NOMO-1 treated with DMSO at 0.1 percent for 48 hours (cell line): ENCODE measurements around the gene FRMPD4.

Experiments
- DNase-seq: peaks from one replicate; lab custom pipeline; 2025; ENCODE audit not compliant: unreplicated experiment; lab: John Stamatoyannopoulos, UW

FRMPD4 gene

DNA sequence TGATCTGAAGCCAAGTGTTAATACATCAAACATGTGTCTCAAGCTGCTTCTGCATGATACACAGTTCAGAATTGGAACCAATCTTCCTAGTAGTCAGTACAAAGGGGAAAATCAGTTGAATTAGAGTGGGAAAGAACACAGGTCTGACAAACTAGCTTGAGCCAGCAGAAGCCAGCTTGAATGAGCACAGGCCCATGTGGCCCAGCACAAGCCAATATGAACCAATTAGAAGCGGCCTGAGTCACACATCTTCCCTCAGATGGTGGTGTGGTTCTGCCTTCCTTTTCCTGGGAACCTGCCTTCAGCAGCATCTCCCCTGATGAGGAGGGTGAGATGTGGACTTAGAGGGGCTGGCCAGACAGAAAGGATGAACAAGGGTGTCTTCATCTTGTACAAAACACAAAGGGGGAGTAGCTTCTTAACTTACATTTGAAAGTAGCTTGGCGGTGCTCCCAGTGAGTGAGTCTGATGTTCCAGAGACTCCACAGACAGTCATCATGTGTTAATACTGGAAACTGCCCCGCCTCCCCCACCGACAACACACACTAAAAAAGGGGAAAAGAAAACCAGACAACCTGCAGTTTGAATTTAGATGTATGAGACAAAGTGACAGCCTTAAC, 72.0 kb downstream of the FRMPD4 start:
- no peak for DNase-seq

DNA sequence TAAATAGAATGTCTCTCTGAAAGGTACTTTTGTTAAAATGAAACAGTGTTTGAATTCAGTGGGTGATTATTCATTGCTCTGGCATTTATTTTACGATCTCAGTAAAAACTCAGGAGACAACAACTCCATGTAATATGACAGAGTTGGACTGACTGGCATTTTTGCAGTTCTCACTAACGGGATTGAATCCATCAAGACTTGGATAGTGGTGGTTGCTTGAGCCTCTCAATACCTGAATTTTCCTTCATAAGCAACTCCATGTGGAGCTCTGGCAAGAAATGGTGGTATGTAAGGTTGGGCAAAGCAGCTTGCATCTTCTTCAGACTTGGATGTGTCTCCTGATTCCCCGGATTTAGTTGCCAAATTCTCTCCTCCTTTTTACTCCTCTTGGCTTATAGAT, 72.7 kb downstream of the FRMPD4 start:
- DNase-seq = no peak

GRCh38 chrX:12223650-12224049, 85.4 kb downstream of the FRMPD4 start:
- DNase-seq = no peak

DNA sequence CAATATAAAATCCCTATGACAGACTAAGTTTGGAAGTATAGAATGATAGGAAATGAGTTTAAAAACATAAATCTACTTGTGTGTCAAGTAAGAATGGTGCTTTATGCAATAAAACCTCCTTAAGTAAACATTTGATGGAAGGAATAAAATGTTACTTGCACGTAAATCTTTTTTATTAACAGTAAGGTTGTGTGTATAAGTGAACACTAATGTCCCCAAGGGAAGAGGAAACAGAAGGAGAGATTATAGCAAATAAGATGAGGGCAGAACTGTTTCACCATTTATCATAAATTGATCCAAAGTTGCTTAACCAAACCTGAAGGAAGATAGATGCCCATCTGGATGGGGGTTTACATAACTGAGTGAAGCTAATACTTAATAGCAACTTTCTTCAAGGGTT, 86.8 kb downstream of the FRMPD4 start:
- DNase-seq = no peak

- no peak for DNase-seq
These were observed 89.3 kb downstream of the FRMPD4 start for GRCh38 chrX:12227412-12228041.

DNA sequence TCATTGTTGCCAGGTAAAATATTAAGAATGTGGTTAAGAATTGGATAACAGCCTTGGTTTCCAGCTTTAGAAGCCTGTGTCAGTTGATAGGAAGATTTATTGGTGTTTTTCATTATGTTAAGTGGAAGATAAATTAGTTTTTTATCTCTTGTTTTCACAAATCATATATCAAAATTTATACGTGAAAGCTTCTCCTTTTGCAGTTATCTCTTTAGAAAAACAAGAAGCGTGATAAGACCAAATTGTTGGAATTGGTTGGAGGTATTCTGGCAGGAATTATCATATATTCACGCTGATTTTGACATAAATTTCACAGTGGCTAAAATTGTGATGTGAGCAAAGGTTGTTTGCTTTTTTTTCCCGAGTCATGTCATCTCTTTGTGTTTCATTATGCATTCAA, 90.6 kb downstream of the FRMPD4 start:
- DNase-seq = no peak

DNA sequence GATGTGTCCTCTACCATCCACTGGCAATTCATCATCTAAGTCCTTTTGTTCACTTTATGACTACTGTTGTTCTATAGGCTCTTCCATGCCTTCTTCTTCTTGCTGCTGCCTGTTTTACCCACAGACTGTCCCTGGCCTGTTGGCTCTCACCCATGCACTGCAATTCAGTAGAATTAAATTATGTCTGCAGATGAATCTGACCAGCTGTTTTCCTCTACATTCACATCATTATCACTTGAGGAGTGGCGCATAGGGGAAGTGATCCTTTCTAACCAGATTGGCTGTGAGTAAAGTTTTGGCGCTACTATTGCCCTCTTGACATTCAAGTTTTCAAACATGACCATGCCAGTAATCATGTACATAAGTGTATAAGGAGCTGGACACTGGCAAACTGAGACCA, 91.7 kb downstream of the FRMPD4 start:
- DNase-seq = no peak

GRCh38 chrX:12234534-12235329, 96.5 kb downstream of the FRMPD4 start:
- DNase-seq = no peak

- no peak for DNase-seq
These were observed 97.9 kb downstream of the FRMPD4 start for GRCh38 chrX:12236156-12236555.

GRCh38 chrX:12237131-12237530, 98.9 kb downstream of the FRMPD4 start:
- no peak for DNase-seq

GRCh38 chrX:12237771-12238170, 99.5 kb downstream of the FRMPD4 start:
- DNase-seq = no peak

DNA sequence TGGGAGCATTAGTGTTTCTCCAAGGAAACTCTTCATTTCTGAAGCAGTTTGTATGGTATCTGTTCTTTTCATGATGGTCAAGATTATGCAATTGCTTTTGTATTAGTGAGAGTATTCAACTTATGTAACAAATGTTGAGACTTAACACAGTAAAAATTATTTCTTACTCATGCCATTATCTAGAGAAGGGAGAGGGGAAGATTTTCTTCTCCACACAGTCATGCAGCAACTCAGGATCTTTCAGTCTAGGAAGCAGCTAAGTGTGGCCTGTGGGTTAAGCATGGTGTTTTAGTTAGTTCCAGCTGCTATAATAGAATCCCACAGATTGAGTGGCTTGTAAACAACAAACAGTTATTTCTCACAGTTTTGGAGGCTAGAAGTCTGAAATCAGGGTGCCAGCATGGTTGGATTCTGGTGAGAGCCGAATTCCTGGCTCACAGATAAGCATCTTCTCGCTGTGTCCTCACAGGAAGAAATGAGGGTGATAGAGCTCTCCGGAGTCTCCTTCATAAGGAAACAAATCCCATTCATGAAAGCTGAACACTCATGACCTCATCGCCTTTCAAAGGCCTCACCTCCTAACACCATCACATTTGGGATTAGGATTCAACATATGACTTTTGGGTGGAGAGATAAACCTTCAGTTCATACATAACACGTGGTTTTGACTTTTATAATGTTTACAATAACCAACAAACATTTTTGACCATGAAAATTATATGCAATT, 101.2 kb downstream of the FRMPD4 start:
- DNase-seq = no peak

- no peak for DNase-seq
These were observed 102.2 kb downstream of the FRMPD4 start for GRCh38 chrX:12240491-12240890.

DNA sequence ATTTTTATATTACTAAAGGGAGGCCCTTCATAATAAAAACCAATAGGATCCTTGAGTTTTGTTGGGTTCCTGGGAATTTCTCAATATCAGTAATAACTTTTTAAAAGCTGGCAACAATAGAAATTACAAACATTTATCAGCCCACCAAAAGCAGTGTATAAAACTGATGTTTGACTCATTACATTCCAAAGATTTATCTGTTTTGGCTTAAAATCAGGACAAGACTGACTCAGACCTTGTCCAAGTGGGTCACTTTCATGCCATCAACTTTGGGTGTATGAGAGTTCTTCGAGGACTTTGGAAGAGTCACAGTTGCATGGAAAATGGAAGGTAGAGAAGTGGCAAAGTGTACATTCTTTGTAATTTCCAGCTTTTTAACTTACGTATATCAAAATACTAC, 102.8 kb downstream of the FRMPD4 start:
- DNase-seq = no peak

GRCh38 chrX:12245650-12246645, 107.7 kb downstream of the FRMPD4 start:
- peak; percentile 23 for DNase-seq

- DNase-seq = no peak
These were observed 111.7 kb downstream of the FRMPD4 start for GRCh38 chrX:12249997-12250396.

- DNase-seq = no peak
These were observed 124.9 kb downstream of the FRMPD4 start for GRCh38 chrX:12263211-12263610.

DNA sequence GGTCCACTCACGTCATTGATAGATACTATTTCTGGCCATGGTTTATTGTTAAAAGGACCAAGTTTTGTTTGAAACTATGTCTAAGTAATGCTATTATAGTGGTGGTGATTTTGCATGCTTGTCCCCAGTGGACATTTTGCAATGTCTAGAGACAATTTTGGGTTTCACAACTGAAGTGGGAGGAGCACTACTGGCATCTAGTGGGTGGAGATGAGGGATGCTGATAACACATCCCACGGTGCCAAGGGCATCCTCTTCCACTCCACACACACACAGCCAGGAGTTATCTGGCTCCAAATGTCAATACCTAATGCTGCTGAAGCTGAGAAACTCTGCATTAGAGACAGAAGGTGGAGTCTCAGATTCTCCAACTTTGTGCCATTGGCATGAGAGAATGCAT, 131.2 kb downstream of the FRMPD4 start:
- DNase-seq = peak; percentile 30

DNA sequence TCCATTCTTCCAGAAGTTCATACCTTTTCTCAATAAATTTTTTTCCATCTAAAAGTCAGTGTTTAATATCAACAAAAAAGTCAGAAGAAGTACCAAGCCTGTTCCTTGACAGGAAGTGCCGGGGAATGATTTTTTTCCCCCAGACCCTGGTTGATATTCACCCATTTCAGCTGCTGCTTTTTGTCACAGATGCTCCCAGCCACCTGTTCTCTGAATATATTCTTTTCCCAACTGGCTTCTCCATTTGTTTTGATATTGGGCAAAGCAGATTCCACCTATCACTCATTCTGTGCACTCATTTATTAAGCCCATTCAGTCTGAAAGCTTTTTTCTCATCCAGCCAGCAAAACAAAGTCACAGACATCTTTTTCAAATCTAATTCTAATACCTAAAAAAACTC, 139.9 kb downstream of the FRMPD4 start:
- no peak for DNase-seq

- DNase-seq = no peak
These were observed 144.7 kb downstream of the FRMPD4 start for GRCh38 chrX:12282991-12283390.
